DMS 273 treated with DMSO at 0.1 percent for 48 hours (cell line): Measurements from ENCODE around the gene MYG1.

Experiments used
- DNase-seq: peaks from one replicate; lab custom pipeline; 2025; lab: John Stamatoyannopoulos, UW

MYG1 gene, protein sequence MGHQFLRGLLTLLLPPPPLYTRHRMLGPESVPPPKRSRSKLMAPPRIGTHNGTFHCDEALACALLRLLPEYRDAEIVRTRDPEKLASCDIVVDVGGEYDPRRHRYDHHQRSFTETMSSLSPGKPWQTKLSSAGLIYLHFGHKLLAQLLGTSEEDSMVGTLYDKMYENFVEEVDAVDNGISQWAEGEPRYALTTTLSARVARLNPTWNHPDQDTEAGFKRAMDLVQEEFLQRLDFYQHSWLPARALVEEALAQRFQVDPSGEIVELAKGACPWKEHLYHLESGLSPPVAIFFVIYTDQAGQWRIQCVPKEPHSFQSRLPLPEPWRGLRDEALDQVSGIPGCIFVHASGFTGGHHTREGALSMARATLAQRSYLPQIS

GRCh38 chr12:53299454-53300180 is at the start of gene MYG1:
Gene MYG1, plus strand, starts transcription at chr12:53299695. Its CDS starts 43 bp downstream, at chr12:53299738.
- DNase-seq, result peak; percentile 74

- DNase-seq, result peak; percentile 23
Observed at GRCh38 chr12:53251477-53252348, 47.8 kb upstream of the MYG1 start.

GRCh38 chr12:53252349-53252916 is 47.1 kb upstream of the MYG1 start:
- no peak for DNase-seq

DNA sequence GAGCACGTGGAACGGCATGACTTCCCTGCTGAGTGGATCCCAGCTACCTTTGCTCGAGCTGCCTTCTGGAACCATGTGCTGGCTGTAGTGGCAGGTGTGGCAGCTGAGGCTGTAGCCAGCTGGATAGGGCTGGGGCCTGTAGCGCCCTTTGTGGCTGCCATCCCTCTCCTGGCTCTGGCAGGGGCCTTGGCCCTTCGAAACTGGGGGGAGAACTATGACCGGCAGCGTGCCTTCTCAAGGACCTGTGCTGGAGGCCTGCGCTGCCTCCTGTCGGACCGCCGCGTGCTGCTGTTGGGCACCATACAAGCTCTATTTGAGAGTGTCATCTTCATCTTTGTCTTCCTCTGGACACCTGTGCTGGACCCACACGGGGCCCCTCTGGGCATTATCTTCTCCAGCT is 46.2 kb upstream of the MYG1 start:
- DNase-seq, result no peak

GRCh38 chr12:53254816-53255545 is 44.5 kb upstream of the MYG1 start:
- no peak for DNase-seq

GRCh38 chr12:53255996-53256395 is 43.5 kb upstream of the MYG1 start:
- DNase-seq, result no peak

DNA sequence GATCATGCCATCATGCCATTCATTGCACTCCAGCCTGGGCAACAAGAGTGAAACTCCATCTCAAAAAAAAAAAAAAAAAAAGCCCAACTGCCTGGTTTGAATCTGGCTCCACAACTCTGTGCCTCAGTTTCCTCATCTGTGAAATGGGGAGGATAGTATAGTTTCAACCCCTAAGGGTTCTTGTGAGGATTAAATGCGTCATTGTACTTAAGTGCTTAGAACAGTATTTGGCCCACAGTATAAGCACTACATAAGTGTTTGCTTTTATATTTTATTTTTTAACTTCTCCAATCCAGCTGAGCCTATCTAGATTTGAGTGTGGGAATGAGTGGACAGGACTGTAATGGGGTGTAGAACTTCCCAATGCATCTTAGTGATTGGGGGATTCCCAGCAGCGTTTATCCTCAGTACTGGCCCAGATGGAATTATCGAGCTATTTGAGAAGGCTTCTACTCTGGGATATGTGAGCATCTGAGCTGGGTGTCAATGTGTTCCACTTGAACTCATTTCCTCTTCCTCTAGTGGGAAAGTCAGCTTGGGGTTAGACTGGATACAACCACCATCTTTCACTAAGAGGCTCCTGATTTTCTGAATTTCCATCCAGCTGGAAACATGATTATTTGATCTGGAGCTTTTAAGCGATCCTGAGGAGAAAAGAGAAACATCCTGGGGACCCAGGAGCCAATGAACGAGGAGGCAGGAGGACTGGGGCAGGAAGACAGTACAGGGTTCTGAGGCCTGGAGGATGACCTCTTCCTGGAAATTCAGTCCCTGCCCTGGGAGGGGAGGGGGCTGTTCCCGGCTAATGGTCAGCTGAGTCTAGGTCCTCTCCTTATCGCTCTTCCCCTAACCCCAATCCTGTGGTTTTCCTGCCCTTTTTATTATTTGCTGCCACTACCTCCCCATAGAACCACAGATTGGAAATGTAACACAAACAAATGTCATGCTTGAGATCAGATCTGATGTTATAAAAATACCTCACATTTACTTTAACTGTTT is 40.7 kb upstream of the MYG1 start:
- no peak for DNase-seq

DNA sequence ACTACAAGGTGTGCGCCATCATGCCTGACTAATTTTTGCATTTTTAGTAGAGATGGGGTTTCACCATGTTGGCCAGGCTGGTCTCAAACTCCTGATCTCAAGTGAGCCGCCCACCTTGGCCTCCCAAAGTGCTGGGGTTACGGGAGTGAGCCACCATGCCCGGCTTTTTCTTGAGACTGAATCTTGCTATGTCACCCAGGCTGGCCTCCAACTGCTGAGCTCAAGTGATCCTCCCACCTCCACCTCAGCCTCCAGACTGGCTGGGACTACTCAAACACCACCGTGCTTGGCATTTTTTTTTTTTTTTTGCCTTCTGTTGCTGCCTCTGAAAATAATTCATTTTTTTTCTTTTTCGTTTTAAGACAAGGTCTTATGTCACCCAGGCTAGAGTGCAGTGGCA is 39.6 kb upstream of the MYG1 start:
- no peak for DNase-seq

DNA sequence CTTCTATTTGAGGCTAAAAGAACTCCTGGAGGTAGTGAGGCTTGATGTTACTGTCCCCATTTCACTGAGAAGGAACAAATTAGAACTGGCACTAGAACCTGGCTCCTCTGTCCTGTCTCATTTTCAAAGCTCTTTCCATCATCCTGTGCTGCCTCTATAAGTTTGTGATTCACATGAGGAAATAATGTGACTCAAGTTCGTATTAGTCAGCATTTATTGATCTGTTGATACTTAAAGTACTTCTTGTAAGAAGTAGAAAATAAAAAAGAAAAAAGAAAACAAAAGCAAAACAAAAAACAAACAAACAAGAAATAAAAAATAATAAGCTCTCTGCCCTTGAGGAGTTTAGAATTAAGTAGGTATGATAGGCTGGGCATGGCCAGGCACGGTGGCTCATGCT is 33.7 kb upstream of the MYG1 start:
- no peak for DNase-seq

DNA sequence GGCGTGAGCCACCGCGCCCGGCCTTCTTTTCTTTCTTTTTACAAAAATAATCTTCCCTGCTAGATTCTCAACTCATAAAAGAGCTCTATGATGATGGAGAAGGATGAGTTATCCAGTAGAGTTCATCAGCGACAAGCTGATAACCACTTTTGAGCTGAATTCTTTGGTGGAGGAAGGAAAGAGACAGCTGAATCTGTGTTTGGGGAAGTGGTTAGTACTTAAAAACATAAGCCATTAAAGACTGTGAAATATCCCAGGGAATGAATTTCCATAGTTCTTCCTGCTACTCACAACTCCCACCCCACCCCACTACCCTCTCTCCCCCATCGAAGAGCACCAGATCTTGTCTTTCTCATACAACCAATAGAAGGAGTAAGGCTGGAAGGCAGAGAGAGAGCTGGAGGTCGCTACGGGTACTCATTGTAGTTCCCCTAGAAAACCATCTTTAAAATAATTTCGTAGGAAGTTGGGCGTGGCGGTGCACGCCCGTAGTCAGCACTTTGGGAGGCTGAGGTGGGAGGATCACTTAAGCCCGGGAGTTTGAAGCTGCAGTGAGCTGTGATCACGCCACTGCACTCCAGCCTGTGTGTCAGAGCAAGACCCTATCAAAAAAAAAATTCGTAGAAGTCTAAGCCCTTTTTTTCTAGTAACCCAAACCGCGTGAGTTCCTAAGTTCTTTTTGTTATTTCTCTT is 32.0 kb upstream of the MYG1 start:
- no peak for DNase-seq

- peak; percentile 63 for DNase-seq
Observed at GRCh38 chr12:53267999-53268629, 31.4 kb upstream of the MYG1 start, which contains the start of gene ESPL1. Gene ESPL1, plus strand, starts transcription at chr12:53268299. Its CDS starts 468 bp downstream, at chr12:53268767.

DNA sequence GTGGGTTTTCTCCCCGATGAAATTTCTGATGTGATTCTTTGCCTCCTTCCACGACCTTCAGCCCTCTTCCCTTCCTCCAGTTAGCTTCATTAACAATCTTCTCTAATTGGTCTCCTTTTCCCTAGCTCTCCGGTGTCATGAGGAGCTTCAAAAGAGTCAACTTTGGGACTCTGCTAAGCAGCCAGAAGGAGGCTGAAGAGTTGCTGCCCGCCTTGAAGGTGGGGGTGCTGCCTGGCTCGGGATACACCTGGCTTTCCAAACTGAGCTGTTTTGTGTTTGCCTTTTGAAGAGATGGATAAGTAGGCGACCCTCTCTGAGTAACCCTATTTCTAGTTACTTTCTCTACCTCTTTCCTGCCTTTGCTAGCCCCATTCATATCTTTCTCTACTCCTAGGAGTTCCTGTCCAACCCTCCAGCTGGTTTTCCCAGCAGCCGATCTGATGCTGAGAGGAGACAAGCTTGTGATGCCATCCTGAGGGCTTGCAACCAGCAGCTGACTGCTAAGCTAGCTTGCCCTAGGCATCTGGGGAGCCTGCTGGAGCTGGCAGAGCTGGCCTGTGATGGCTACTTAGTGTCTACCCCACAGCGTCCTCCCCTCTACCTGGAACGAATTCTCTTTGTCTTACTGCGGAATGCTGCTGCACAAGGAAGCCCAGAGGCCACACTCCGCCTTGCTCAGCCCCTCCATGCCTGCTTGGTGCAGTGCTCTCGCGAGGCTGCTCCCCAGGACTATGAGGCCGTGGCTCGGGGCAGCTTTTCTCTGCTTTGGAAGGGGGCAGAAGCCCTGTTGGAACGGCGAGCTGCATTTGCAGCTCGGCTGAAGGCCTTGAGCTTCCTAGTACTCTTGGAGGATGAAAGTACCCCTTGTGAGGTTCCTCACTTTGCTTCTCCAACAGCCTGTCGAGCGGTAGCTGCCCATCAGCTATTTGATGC is 30.6 kb upstream of the MYG1 start:
- no peak for DNase-seq

GRCh38 chr12:53274445-53274844 is 25.1 kb upstream of the MYG1 start:
- DNase-seq, result no peak

GRCh38 chr12:53276511-53276910 is 23.0 kb upstream of the MYG1 start:
- no peak for DNase-seq

DNA sequence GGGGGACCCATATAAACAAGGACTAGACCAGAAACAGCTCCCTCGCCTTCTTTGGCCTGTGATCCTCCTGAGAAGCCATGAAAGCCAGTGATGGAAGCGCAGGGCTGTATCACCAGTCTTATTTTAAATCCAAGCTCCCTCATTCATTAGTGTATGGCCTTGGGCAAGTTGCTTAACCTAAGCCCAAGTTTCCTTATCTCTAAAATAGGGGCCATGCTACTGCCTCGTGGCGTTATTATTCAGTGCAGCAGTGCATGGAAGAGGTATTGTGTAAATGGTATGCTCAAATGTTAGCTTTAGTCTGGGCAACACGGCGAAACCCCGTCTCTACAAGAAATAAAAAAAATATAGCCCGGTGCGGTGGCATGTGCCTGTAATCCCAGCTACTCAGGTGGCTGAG is 21.5 kb upstream of the MYG1 start:
- no peak for DNase-seq

- DNase-seq, result no peak
Observed at GRCh38 chr12:53279283-53279869, 20.1 kb upstream of the MYG1 start.

- no peak for DNase-seq
Observed at GRCh38 chr12:53279888-53280498, 19.5 kb upstream of the MYG1 start.
